CD4-positive, alpha-beta T cell (primary cell): Measurements from ENCODE around the gene FAT1. TPM values are rescaled to one million over a fixed set of nuclear protein-coding genes. Genes with fewer than 3 reads are reported as not detected.

ENCODE experiments used
- ATAC-seq: fragments of 200-7000 bp; cut with Tn5 transposase; one replicate; pipeline ENCODE4 v1.10.0; 2022; ENCODE audit warnings: mild to moderate bottlenecking; ENCODE audit not compliant: poor library complexity
- CTCF ChIA-PET: fragments of 350-600 bp; sonication (Branson Sonifier 250); formaldehyde crosslinking; loops from one replicate; lab custom pipeline; 2021; ENCODE audit warnings: antibody characterized with exemption, inconsistent platforms; lab: Charles Lee
- POLR2A ChIA-PET: fragments of 350-600 bp; sonication (Branson Sonifier 250); formaldehyde crosslinking; loops from one replicate; lab custom pipeline; 2021; ENCODE audit warnings: antibody characterized with exemption, inconsistent platforms; lab: Charles Lee
- DNase-seq, 14 experiments: peaks; one replicate each; pipeline ENCODE4 v3.0.0-alpha.2; 2013 to 2020; ENCODE audit warnings: mixed read lengths in 2 of 14
- H3K27ac ChIP-seq, 2 donors: one replicate each; pipeline versions ENCODE4 v1.5.1 to v1.7.0; 2013; ENCODE audit warnings: low read length in 2 of 2, low read depth in 1 of 2, mild to moderate bottlenecking in 1 of 2
- H3K27me3 ChIP-seq, 2 experiments: 1 replicate in 1 of 2; 2 replicates in 1 of 2; pipeline versions ENCODE4 v1.6.1 to v1.7.0; 2013; ENCODE audit warnings: low read length in 2 of 2, control low read depth in 1 of 2, mild to moderate bottlenecking in 1 of 2, moderate library complexity in 1 of 2; ENCODE audit not compliant: insufficient read depth in 2 of 2, control insufficient read depth in 1 of 2
- H3K36me3 ChIP-seq: one replicate; pipeline ENCODE4 v1.6.1; 2013; ENCODE audit warnings: low read length, control low read depth; ENCODE audit not compliant: insufficient read depth
- H3K4me1 ChIP-seq: one replicate; pipeline ENCODE4 v1.6.1; 2013; ENCODE audit warnings: low read length, control low read depth; ENCODE audit not compliant: insufficient read depth
- H3K4me3 ChIP-seq: one replicate; pipeline ENCODE4 v1.5.1; 2013; ENCODE audit warnings: mild to moderate bottlenecking, low read length, moderate library complexity
- H3K9me3 ChIP-seq, 2 experiments: 1 replicate in 1 of 2; 2 replicates in 1 of 2; pipeline versions ENCODE4 v1.6.1 to v1.7.0; 2013; ENCODE audit warnings: low read length in 2 of 2, mild to moderate bottlenecking in 2 of 2, control low read depth in 1 of 2, moderate library complexity in 1 of 2; ENCODE audit not compliant: control insufficient read depth in 1 of 2, insufficient read depth in 1 of 2
- H3K27ac Mint-ChIP-seq: one replicate; pipeline ENCODE4 v1.8.0; 2020; ENCODE audit warnings: mixed read lengths
- H3K27me3 Mint-ChIP-seq: one replicate; pipeline ENCODE4 v1.8.0; 2021; ENCODE audit warnings: mixed read lengths
- H3K36me3 Mint-ChIP-seq: one replicate; pipeline ENCODE4 v1.8.0; 2021; ENCODE audit warnings: low read depth, mixed read lengths
- H3K4me1 Mint-ChIP-seq: one replicate; pipeline ENCODE4 v1.8.0; 2021; ENCODE audit warnings: low read depth, mixed read lengths
- H3K4me3 Mint-ChIP-seq: one replicate; pipeline ENCODE4 v1.8.0; 2020; ENCODE audit warnings: mild to moderate bottlenecking, mixed read lengths
- H3K9me3 Mint-ChIP-seq: one replicate; pipeline ENCODE4 v1.8.0; 2020; ENCODE audit warnings: mixed read lengths
- CTCF ChIP-seq: fragments of 200-600 bp; IDR thresholded peaks from one replicate; pipeline ENCODE4 v1.8.0; 2022; ENCODE audit warnings: antibody characterized with exemption, mild to moderate bottlenecking
- intact Hi-C, 2 experiments: fragments of 100-400 bp; cut with DNase I in 1 of 2; cut with micrococcal nuclease in 1 of 2; formaldehyde crosslinking; loops; one replicate each; pipeline versions ENCODE4 v1.15.1 to v1.9.0; 2023 to 2025; cut with DNase I, micrococcal nuclease
- total RNA-seq, 174 experiments: library from RNA in 2 of 174; stranded (reverse) in 2 of 174; gene quantifications; one replicate each; pipeline ENCODE4 v1.2.3 and lab custom pipeline; 2021 to 2026

The FAT1 gene
- total RNA-seq, 2 experiments from 2014 or later = 0.03 TPM; not detected in 1

GRCh38 chr4:186680641-186681040 lies 43.0 kb downstream of the FAT1 start:
- TF ChIP-seq CTCF = no peak
- intact Hi-C loops = no loop called here
- no peak overlapping the region for H3K4me3 Mint-ChIP-seq
- DNase-seq (no peak), ATAC-seq (no peak)
- ChIA-PET CTCF (no interaction called here), POLR2A (no interaction called here)
- H3K36me3 ChIP-seq = no peaks in the 10 kb centered on the region
- no peak overlapping the region for H3K4me3 ChIP-seq
- H3K27me3 Mint-ChIP-seq = no peaks in the 10 kb centered on the region
- no peak overlapping the region for H3K27ac Mint-ChIP-seq
- H3K9me3 Mint-ChIP-seq = peaks cover 2% of the 10 kb centered on the region
- no peaks in the 10 kb centered on the region for H3K27me3 ChIP-seq
- no peaks in the 10 kb centered on the region for H3K4me1 ChIP-seq
- no peak overlapping the region for H3K27ac ChIP-seq
- no peaks in the 10 kb centered on the region for H3K36me3 Mint-ChIP-seq
- no peaks in the 10 kb centered on the region for H3K4me1 Mint-ChIP-seq
- peaks cover 0 to 7% of the 10 kb centered on the region in 2 experiments for H3K9me3 ChIP-seq

GRCh38 chr4:186676531-186677161 lies 47.0 kb downstream of the FAT1 start:
- Mint-ChIP-seq H3K9me3 (peaks cover 2% of the 10 kb centered on the region), H3K4me3 (no peak overlapping the region), H3K36me3 (no peaks in the 10 kb centered on the region), H3K27me3 (no peaks in the 10 kb centered on the region), H3K27ac (no peak overlapping the region), H3K4me1 (no peaks in the 10 kb centered on the region)
- Histone ChIP-seq H3K4me3 (no peak overlapping the region), H3K36me3 (no peaks in the 10 kb centered on the region), H3K27ac (no peak overlapping the region), H3K27me3 (no peaks in the 10 kb centered on the region), H3K4me1 (no peaks in the 10 kb centered on the region), H3K9me3 (no peaks in the 10 kb centered on the region)
- intact Hi-C loops = no loop called here
- no peak for TF ChIP-seq CTCF
- ChIA-PET POLR2A (no interaction called here), CTCF (interaction anchor here (0.8 kb wide), 1 partner anchor 17 kb away, joined by 3 read pairs; no protein-coding TSS in a partner anchor)
- DNase-seq = no peak
- ATAC-seq = no peak

- peaks cover 2% of the 10 kb centered on the region for H3K9me3 Mint-ChIP-seq
- H3K36me3 ChIP-seq = no peaks in the 10 kb centered on the region
- intact Hi-C loops = no loop called here
- H3K27me3 ChIP-seq = no peaks in the 10 kb centered on the region
- H3K36me3 Mint-ChIP-seq = no peaks in the 10 kb centered on the region
- no peak overlapping the region for H3K27ac ChIP-seq
- no peak for ATAC-seq
- ChIA-PET POLR2A (no interaction called here), CTCF (no interaction called here)
- TF ChIP-seq CTCF = no peak
- H3K4me3 ChIP-seq = no peak overlapping the region
- H3K4me1 ChIP-seq = no peaks in the 10 kb centered on the region
- H3K9me3 ChIP-seq = peaks cover 0 to 4% of the 10 kb centered on the region in 2 experiments
- no peak overlapping the region for H3K27ac Mint-ChIP-seq
- no peak overlapping the region for H3K4me3 Mint-ChIP-seq
- no peak for DNase-seq
- no peaks in the 10 kb centered on the region for H3K4me1 Mint-ChIP-seq
- H3K27me3 Mint-ChIP-seq = peaks cover 4% of the 10 kb centered on the region
Measured at GRCh38 chr4:186669735-186670134, 53.9 kb downstream of the FAT1 start.
